CD4-positive, alpha-beta T cell treated with Interleukin-4 for 1 hour (primary cell): ENCODE results near the gene ATAD3A.
A peak's percentile ranks its signal among the peaks of the same experiment; 100 is the strongest.

Experiments used
- DNase-seq, 2 donors: peaks; one replicate each; pipeline ENCODE4 v3.0.0-alpha.2; 2020 to 2022

The ATAD3A gene

DNA sequence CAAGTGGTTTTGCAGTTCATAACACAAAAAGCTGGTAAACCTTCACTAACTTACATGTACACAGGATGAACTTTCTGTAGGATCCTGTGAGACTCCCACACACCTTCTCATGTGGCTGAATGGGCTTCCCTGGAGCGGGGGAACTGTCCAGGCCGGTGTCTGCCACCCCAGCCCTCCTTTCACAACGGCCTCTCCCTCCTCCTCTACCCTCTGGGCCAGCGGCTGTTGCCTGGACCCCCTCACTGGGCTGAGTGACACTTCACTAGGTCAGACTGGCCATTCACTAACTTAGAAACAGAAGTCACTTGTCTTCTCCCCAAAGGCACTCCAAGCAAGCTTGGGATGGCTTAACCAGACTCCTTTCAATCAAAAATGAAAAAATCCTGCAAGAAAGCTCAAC is 46.6 kb downstream of the ATAD3A start:
- DNase-seq = no peak

DNA sequence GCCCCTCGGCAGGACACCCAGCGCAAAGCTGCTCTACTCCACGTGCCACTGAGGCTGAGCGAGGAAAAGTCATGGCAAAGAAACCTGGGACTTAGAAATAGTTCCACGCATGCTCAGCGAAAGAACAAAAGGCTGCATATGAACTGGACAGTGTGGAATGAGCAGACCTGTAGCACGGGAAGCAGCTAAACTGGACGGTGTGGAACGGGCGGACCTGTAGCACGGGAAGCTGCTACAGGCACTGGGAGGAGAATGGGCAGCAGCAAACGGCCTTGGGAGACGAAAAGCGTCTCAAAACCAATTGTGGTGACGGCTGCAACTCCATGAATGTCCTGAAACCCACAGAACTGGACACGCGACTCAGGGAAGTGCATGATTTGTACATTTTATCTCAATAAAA is 47.1 kb downstream of the ATAD3A start:
- DNase-seq = no peak

DNA sequence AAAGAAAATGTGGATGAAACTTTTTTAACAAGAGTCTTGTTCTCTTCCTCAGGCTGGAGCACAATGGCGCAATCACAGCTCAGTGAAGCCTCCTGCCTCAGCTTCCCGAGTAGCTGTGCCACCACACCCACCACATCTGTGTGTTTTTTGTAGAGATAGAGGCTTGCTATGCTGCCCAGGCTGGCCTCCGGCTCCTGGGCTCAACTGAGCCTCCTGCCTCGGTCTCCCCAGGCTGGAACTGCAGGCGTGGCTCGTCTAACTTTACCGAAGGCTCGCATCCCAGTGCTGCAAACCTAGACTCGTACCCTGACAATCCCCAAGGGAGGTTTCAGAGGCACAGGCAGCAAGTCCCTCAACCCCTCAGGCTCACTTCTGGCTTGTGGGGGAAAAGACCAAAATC is 48.2 kb downstream of the ATAD3A start:
- DNase-seq = no peak

DNA sequence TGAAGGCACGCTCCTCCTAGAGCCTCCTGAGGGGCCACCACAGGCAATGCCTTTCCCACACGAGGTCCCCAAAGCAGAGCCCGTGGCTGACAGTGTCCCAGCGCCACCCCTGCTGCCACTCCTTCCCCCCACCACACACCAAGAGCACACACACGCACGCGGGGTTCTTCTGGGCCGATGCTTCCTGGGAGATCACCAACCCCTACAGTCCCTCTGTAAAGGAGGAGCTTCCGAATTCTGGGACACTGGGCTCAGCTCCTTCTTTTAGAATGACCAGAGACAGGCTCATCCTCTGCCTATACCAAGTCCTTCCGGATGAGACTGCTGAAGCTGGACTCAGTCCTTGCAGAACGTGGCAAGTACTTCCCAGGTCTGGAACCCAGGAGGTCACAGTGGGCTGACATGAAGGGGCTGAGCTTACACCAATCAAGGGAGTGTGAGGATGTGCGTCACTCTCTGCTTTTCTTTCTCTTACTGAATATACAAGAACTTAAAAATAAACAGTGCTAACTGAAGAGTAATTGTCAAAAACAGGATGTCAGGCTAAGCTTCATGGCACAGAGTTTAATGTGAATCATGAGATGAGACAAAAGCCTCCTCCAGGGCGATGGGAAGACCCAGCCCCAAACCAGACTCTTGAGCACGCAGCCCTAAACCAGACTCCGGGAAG is 50.0 kb downstream of the ATAD3A start:
- no peak for DNase-seq

DNA sequence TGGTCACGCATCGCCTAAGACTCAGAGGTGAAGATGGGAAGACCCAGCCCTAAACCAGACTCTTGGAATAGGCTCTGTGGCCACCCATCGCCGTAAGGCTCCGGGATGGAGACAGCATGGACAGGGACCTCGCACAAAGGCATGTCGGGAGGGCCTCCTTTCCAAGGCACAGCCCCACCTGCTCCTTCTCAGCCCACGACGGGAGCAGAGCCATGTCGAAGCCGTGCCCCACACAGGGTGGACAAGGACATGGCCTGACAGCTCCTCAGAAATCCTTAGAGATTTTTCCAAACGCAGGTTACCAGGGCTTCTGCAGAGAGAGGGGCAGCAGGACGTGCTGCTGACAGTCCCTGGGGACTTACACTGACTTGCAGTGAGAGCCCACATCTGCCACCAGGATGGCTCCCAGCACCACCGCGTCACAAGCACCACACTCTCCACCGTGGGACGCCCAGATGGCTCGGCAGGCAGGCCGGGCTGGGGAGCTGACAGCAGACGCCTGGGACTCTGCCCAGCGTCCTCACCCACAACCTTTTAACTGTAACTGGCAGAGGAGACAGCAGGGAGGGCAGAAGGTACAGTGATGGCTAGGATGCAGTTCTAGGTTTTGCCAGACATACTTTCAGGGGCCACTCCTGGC is 50.7 kb downstream of the ATAD3A start:
- no peak for DNase-seq

DNA sequence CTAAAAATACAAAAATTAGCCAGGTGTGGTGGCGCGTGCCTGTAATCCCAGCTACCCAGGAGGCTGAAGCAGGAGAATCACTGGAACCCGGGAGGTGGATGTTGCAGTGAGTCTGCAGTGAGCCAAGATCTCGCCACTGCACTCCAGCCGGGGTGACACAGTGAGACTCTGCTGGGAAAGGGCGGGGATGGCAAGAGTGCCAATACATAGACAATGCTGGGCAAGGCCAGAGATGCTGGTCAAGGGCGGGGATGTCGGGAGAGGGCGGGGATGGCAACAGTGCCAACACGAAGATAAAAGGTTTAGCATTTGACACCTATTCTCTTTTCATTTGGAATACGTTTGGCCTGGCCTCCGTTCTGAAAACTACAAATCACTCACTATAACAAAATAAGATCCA is 51.7 kb downstream of the ATAD3A start:
- no peak for DNase-seq

DNA sequence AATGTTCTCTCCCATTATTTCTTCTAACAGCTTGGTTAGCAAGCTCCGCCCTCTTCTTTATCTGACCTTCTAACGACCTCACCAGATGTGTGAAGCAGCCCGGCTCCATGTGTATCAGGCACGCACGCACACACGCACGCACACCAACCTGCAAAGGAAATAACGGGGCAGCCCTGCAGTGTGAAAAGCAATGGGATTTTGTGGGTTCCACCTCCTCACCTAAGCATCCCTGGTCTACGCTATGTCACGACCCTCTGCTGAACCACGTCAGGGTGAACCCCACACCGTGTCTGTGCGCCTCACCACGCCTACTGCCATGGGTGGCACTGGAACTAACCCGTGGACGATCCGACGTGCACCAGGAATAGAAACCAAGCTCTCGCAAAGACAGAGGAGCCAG is 52.3 kb downstream of the ATAD3A start:
- DNase-seq = no peak

DNA sequence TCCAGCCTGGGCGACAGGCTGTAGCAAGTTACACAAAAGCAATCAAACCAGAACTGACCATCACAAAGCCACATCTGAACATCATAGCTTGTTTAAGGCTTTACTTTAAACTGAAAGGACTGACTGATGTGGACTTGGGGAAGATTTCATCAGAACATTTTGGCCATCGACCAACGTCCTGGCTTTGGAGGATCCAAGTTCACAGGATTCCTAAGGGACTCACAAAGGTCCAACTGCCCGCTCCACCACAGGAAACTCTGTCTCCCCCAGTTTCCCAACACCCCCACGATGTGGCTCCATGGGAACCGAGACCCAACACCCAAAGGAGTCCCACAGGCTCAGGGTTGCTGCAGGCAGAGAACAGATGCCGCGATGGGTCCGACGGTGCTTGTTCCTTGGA is 53.4 kb downstream of the ATAD3A start:
- no peak for DNase-seq

DNA sequence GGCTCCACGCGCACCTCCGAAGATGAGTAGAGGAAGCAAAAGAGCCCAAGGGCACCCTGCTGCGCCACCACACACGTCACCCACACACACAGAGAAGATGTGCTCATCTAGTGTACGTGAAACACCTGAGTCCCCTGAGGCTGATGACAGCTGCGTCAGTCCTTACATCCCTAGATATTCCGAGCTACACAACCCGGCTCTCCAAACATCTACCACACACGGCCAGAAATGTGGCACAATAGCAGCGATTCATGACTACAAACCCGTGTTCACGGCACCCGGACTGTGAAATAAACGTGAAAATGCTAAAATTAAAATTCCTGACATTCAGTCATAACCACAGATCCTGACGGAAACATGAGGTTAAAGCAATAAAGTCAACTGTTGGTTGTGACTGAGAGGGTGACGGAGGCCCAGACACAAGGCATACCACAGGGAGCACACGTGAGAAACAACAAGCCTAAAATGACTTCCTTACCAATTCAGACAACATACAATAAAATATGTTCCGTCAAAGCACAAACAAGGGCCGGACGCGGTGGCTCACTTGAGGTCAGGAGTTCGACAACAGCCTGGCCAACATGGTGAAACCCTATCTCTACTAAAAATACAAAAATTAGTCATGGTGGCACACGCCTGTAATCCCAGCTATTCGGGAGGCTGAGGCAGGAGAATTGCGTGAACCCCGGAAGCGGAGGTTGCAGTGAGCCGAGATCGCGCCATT is 55.4 kb downstream of the ATAD3A start:
- no peak for DNase-seq

DNA sequence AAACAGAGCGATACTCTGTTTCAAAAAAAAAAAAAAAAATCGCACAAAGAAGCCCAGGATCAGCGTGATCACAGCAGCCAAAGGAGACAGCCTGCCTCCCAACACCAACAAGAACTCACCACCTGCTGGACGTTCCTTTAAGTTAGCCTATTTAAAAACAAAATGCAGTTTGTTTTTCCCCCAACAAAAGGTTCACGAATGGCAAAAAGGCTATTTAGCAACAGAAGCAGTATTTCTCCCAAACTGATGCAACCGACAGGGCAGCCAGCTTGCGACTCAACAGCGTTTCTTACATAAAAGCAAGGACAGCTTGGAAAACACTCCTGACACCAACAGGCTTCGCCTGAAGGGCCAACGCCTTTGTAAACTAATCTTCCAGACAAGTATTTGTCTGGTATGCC is 55.9 kb downstream of the ATAD3A start:
- no peak for DNase-seq

DNA sequence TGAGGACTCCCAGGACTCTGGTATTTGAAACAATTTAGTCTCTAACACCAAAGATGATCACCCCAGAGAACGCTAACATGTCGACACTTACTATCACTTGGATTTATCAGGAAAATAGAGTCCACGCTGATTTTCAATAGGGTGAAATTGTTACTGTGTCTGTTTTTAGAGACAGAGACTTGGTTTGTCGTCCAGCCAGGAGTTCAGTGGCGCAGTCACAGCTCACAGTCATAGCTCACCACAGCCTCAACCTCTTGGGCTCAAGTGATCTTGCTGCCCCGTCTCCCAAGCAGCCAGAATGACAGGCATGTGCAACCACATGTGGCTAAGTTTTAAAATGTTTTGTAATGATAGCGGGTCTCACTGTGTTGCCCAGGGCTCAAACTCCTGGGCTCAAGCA is 57.4 kb downstream of the ATAD3A start:
- DNase-seq = no peak

DNA sequence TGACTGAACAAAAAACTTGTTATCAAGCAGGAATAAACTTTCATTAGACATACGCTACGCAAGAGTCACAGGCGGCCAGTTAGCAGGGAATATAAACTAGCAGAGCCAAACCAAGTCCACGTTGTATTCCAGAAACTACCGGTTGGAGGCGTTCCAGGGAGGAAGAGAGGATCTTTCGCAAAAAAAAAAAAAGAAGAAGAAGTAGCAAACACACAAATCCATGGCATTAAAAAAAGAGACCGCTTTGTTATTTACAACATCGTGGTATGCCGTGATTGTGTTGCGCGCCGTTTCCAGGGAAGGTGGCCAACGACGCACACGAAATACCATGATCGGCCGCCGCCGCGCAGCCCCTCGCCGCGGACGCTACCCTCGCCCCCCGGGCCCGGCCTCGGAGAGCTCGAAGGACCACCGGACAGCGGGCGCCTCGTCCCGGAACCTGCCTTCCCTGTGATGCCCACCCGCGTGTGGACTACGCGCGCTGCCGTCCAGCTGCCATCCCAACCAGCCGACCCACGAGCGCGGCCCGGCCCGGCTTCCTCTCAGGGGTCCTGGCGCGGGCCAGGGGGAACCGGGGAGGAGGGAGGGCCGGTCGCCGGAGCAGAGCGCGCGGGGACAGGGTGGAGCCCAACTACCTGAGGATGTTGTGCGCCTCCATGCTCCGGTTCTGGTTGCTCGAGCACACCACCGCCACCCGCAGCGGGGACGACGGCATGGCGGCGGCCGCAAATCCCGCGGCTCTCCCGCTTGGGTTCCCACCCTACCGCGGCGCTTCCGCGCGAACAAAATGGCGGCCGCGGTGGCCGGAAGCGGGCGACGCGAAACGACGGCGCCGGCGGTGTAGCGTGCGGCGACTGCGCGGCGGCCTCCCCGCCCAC is 62.1 kb downstream of the ATAD3A start:
- DNase-seq = peak in 1 of 2 donors; percentile 73

DNA sequence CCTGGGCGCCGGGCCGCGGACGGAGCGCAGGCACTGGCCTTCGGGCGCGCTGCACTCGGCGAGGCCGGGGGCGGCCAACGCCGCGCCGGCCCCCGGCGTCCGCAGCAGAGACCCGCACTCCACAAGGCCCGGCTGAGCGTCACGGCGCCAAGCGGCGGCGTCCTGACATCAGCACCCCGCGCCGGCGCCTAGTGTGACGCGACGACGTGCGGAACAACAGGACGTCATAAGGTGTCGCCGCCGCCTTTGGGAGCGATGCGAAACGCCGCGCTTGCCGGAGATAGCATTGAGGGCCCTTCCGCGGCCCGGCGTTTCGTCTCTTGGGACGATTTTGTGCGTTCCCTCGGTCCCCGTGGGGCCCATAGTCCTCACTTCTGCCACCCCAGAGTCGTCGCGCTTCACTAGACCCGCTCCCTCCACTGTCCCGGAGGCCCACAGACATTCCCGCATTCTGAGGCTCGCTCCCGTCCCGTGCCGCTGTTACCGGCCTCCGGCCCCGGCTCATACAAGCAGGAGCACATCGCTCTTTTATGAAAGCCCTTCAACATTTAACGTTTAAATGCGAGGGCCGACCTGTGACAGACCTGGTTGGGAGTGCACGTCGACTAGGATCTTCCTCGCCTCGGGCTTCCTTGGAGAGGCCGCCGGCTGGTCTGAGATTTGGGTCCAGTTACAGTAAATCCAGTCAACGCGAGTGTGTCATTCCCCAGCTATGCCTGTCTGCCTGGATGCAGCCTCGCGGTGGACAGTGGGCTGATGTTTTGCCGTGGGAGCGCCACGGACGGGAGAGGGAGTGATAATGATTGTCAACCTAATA is 63.0 kb downstream of the ATAD3A start, which contains the start of gene SSU72:
Gene SSU72 (minus strand): TSS at position 143 of the 817 bp plus-strand sequence. CDS start 306 bp downstream, outside the sequence.
- peak; percentile 92 to 93 for DNase-seq

DNA sequence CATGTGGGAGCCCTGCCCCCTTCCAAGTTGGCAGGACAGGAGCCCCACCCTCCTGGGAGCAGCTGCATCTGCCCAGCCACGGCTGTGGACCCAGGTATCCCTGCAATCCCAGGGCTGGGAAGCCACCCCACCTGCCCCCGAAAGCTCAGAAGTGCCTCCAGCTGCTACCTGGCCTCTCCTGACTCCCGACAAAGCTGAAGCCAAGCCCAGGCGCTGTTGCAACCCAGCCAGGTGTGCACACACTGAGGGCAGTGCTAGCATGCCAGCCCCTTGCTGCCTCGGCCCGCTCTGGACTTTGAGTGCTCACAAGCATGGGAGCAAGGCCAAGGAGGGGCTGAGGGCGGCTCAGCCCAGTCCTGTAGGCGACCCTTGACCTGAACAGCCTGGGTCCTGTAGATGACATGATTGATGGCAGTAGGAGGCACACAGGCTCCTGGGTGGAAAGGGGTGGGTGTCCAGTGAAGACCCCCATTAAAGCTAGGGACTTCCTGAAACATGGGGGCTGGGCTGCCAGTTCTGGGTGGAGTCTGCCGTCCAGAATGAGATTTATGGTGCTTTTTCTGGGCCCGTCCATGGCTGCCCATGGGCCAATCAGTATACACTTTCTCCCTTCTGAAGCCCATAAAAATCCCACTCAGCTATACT is 65.5 kb downstream of the ATAD3A start:
- DNase-seq = no peak

DNA sequence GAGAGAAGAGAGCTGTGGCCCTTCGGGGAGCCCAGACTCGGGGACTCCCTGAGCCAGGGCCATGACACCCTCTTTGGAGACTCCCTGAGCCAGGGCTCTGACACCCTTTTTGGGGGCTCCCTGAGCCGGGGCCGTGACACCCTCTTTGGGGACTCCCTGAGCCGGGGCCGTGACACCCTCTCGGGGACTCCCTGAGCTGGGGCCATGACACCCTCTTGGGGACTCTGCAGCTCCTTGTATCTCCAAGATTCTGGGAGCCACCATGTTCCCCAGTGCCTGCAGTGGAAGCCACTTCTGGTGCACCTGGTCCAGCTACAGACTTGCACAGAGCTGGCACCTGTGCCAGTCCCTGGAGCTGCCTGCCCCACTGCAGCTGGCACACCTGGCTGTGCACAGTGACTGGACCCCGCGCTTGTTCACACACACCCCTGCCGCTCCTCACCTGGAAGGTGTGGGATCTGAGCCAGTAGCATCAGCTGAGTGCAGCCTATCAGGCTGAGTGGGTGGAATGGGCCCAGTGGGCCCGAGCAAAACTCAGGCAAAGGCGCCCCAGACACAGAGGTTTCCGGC is 66.5 kb downstream of the ATAD3A start:
- DNase-seq = no peak

DNA sequence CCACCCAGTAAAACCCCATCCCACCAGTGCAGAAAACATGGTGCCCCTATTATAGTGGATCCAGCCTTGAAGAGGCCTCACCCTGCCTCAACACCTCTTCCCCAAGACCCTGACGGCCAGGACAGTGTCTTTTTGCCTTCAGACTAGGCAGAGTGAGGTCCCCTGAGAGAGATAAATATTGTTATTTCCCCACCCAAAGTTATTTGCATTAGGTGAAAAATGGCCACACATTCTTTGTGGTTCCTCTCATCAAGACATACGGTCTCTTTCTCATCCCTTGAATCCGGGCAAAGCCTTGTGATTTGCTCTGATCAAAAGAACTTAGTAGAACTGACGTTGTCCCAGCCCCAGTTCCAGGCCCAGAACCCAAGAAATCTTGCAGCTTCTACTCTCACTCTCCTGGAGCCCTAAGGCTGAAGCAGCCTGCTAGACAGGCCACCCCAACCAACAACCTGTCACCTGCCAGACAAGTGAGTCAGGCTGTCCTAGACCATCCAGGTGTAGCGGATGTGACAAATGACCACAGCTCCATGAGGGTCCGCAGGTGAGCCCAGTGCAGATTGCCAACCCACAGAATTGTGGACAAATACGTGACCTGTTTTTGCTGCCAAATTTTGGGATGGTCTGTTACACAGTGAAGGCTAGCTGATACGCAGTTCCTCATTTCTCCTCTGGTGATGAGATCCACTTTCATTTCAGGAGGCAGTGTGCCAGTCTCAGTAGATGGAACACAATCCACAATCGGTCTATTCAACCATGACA is 70.8 kb downstream of the ATAD3A start:
- no peak for DNase-seq

DNA sequence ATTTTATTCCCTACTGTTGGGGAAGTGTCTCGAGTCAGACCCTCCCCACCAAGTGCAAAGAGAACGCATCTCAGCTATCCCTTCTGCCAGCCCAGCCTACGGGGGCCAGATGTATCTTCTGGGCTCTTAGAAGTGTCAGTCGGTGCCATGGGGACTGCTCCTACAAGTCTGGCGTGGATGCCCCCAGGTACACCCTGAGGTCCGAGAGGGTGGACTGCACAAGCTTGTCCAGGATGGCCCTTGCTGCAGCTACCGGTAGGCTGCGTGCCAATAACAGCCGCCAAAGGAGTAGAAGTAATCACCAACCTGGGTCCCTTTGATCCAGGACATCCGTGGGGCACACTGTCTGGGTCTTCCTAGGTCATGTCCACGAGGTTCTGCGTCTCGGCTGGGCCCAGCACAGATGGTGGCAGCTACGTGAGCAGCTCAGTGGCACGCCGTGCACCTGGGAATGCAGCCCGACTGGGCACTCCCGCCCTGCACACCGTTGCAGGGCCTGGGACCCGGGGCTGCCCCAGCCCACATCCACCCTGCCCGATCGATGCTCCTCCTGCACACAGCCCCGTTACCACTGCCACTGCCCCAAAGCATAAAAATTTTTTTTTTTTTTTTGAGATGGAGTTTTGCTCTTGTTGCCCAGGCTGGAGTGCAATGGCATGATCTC is 71.5 kb downstream of the ATAD3A start:
- no peak for DNase-seq
